Activated T-helper 1 cell treated with anti-CD3 and anti-CD28 coated beads, Interleukin-2, amount 50 U/mL, for 16 hours (primary cell): Measurements from ENCODE around the gene ZNF581.

ENCODE experiments used
- DNase-seq, 2 donors: peaks; one replicate each; pipeline ENCODE4 v3.0.0-alpha.2; 2020; ENCODE audit warnings: low read depth in 1 of 2, low spot score in 1 of 2

Gene ZNF581, protein sequence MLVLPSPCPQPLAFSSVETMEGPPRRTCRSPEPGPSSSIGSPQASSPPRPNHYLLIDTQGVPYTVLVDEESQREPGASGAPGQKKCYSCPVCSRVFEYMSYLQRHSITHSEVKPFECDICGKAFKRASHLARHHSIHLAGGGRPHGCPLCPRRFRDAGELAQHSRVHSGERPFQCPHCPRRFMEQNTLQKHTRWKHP

DNA sequence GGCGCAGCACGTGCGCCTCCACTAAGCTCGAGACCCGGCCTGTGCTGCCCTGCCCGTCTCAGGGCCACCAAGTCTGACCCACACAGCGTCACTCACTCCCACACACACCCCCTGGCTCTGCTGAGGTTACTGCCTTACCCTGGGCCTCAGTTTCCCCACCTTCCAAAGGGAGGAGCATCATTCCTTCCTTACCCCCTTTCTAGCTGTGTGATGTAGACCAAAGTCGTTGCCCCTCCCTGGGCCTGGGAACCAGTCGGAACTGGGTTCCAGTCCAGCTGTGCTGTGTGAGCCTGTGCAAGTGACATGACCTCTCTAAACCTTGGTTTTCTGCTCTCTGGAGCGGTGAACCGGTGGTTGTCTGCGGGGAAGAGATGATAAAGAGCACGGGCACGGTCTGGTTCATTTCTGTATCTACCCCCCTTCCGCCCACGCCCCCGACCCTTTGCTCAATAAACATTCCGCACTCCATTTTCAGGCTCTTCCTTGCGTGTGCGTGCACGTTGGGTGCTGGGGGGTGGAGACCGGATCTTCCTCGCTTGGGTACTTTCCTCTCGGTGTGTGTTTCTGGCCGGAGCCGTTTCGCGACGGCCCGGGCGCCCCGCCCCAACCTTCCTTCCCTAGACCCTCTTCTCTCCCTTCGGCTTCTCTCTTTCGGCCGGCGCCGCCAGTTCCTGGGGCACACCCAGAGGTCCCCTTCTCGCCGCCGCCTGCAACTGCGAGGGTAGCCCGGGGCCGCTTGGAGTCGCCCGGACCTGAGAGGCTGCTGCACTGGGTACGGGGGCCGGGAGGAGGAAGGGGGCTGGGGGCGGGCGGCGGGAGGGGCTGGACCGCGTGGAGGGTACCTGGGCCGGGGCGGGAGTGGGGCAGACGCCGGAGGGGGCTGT is at the start of gene ZNF581:
Gene ZNF581, plus strand, starts transcription at position 647 of the 884 bp plus-strand sequence. CDS start 923 bp downstream, outside the sequence.
- peak; percentile 59 to 68 for DNase-seq

DNA sequence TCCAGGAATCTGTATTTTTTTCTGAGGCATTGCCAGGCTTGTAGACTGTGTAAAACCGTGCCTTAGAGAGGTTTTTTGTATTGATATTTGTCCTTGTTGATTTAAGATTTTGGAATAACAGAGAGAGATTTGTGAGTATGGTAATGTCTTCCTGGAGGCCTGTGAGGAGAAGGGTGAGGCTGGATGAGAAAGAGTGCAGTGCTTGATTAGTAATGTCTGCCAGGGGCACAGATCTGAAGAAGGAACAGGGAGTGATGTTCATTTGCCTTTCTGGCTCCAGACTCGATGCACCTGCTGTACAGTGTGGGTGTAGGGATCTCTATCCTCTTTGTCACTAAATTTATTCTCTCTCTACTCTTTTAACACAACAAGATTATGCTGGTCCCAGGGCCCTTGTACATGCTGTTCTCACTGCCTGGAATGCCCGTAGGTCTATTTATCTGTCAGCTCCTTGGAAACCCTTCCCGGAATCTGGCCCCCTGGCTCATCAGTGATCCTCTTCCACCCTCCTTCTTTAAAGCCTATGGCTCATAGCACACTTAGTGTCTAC is 48.4 kb upstream of the ZNF581 start:
- no peak for DNase-seq

DNA sequence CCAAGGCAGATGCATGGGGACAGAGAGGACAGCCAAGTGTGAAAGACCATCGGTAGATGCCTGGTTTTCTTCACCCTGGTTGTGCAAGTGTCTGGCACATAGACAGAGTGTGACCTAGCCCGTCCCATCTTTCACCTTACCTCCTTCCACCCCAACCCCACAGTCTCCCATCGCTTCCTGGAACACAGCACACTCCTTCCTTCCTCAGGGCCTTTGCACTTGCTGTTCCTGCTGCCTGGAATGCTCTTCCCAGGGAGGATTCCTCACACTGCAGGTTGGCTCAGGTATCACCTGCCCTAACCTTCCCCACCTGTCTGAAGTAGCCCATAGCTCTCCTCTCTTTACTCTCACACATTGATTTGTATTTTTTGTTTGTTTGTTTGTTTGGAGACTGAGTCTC is 47.1 kb upstream of the ZNF581 start:
- DNase-seq, result no peak

DNA sequence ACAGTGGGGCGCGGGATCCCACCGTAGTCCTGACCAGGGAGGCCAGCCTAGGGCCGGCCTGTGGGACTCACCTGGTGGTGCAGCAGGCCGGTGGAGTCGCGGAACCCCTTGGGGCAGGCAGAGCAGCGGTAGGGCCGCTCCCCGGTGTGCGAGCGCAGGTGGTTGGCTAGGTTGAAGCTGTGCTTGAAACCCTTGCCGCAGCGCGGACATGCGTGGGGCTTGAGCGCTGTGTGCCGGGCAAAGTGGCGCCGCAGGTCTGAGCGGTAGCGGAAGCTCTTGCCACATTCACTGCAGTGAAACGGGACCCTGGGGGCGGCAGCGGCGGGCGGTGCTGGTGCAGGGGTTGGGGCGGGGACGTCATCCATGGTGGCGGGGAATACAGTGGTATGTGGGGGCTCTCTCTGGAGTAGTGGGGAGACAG is 45.9 kb upstream of the ZNF581 start:
- no peak for DNase-seq

DNA sequence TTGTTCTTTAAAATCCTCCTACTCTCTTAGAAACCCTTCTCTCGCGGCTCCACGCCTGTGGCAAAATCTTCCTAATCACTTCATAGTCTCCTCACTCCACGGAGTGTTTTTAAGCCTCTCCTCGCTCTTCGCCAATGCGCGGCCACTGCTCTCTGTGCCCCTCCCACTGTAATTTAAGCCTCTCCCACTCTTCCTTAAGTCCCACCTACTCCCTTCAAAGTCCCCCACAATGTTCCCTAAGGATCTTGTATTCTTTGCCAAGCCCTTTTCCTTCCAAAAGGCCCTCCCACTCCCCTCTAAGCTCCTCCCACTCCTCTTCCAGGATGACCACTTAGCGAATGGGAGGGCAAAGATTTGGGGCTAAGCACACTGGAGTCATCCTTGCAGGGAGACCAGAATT is 45.4 kb upstream of the ZNF581 start:
- no peak for DNase-seq

DNA sequence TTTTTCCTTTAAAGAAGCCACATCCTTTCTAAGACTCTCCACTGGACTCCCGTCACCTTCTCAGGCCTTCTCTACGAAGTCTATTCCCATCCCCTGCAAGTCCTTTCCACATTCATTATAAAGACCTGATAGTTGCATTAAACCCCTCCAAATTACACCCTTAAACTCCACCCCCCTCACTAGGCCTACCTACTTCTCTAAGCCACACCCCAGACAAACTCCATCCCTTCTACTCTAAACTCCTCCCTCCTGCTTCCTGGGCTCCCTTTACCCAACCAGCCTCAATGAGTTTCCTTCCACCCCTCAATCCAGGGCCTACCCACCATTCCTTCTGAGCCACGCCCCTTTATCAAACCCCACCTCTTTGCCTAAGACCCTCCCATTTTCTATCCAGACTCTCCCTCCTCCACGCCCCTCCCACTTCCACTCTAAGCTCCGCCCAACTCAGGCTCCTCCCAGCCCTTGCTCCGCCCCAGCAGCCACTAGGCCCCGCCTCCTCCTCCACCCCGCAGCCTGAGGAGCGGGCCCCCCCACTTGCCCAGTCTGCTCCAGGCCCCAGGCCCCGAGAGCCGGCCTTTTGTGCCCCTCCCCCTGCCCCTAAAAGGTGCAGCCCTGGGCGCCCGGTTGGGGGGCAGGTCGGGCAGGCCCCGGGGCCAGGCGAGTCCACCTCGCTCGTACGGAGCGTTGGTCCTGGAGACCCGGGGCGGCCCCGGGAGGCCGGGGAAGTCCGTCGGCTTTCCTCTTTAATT is 44.6 kb upstream of the ZNF581 start:
- DNase-seq, result peak; percentile 74 to 86

DNA sequence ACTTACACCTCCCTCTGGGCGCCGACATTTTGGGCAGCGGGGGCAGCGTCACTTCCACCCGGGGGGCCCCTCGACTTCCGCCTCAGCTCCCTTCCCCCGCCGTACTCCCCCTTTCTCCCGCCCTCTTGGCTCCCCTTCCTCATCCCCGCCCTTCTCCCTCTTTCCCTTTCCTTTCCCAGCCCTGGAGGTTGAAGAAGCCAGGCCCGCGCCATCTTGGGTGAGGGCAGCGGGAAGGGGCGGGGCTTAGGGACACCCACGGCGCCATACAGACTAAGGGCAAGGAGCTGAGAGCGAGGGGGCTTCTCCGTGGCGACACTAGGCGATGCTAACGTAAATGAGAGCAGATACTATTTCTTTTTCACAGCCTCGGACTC is 44.0 kb upstream of the ZNF581 start, which contains the start of gene FIZ1:
Gene FIZ1, minus strand, starts transcription at position 50 of the 374 bp plus-strand sequence. CDS start 1,652 bp downstream, outside the sequence.
- peak; percentile 89 to 92 for DNase-seq

DNA sequence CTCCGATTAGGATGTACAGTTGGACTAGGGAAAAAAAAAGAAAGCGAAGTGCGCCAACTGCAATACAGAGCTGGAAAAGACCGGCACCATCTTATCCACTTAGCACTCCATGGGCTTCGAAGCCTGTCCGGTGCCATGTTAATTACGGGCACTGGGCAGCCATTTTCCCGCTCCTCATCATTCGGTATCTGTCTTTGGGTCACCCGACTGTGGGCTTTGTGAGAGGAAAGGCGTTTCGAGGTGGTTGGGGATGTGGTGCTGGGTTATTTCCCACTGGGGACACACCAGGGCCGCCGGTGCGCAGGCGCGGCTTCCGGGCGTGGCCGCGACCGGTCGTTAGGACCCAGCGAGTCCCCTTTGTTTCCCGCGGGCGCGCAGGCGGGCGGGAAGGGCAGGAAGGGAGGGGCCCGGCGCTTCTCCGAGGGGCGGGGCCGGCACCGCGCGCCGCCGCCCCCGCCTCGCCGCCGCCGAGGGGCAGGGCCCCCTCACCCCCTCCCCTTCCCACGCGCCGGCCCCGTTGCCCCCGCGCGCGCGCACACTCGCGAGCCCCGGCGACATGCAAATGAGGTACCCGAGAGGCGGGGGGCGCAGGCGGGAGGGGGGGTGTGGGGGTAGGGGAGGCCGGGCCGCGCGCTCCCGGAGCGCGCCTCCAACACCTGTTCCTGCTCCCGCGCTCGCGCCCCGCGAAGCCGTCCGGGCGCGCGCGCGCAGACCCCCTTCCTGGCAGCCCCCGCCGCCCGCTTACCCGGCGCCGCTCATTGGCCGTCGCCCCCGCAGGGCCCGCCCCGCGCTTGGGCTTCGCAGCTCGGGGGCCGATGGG is 43.4 kb upstream of the ZNF581 start, which contains the start of gene ZNF524:
Gene ZNF524, plus strand, starts transcription at position 447 of the 820 bp plus-strand sequence. CDS start 1,825 bp downstream, outside the sequence.
- peak; percentile 60 to 77 for DNase-seq

DNA sequence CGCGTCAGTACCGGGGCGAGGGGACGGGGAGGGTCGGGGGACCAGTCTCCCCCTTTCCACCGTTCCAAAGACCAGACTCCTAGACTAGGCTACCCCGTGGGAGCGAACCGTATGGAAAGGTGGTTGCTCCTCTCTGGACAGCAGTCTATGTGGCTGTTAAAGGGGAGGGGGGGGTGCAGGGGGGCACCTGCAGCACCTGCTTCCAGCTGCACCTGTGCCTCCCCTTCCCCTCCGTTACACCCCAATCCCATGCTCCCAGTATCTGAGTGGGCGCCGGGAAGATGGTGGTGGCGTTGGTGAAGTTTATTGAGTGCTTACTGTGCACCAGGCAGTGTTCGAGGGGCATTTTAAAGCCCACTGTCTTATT is 42.8 kb upstream of the ZNF581 start:
- no peak for DNase-seq

DNA sequence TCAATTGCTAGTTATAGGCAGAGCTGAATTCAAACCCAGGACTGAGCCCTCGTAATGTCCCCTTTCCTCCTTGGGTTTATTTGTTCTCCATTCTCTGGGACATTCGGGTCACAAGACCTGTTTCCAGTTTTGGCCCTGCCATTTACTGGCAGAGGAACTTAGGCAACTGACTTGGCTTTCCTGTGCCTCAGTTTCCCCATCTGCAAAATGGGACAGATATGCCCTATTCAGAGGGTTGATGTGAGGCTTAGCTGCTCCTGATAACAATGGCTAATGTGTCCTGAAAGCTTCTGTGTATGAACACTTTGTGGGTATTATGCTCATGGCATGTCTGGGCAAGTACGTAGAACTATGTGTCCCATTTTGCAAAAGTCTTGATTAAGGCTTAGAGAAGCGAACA is 42.4 kb upstream of the ZNF581 start:
- no peak for DNase-seq

DNA sequence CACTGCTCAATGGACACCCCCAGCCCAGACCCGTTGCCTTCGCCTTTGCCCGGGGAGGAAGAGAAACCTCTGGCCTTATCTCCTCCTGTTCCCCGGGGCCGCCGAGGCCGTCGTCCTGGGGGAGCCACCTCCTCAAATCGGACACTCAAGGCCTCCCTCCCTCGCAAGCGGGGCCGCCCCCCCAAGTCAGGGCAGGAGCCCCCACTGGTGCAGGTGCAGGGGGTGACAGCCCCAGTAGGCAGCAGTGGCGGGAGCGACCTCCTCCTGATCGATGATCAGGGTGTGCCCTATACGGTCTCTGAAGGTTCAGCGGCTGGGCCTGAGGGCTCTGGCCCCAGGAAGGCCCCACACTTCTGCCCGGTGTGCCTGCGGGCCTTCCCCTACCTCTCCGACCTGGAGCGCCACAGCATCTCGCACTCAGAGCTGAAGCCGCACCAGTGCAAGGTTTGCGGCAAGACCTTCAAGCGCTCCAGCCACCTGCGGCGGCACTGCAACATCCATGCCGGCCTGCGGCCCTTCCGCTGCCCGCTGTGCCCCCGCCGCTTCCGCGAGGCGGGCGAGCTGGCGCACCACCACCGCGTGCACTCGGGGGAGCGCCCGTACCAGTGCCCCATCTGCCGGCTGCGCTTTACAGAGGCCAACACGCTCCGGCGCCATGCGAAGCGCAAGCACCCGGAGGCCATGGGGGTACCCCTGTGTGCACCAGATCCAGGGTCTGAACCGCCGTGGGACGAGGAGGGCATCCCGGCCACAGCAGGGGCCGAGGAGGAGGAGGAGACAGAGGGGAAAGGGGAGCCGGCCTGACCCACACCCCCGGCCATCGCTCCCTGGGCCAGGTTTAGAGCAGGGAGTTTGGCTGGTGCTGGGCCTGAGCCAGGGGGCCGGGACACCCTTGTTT is 41.1 kb upstream of the ZNF581 start:
- no peak for DNase-seq

DNA sequence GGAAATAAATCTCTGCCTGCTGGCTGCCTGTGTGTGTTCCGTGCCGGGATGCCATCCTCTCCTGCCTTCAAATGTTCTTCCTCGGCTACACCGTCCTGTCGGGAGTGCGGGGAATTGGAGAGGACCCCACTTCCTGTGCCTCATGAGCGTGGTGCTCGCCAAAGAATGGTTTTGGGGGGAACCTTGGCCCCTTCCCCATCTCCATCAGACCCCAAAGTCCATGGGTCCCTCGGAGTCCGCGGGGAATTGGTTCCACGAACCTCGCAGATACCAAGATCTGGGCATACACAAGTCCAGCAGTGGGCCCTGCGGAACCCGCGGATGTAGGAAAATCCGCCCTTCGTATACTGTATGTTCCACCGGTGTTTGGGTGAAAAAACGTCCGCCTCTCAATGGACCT is 40.3 kb upstream of the ZNF581 start:
- DNase-seq, result no peak

DNA sequence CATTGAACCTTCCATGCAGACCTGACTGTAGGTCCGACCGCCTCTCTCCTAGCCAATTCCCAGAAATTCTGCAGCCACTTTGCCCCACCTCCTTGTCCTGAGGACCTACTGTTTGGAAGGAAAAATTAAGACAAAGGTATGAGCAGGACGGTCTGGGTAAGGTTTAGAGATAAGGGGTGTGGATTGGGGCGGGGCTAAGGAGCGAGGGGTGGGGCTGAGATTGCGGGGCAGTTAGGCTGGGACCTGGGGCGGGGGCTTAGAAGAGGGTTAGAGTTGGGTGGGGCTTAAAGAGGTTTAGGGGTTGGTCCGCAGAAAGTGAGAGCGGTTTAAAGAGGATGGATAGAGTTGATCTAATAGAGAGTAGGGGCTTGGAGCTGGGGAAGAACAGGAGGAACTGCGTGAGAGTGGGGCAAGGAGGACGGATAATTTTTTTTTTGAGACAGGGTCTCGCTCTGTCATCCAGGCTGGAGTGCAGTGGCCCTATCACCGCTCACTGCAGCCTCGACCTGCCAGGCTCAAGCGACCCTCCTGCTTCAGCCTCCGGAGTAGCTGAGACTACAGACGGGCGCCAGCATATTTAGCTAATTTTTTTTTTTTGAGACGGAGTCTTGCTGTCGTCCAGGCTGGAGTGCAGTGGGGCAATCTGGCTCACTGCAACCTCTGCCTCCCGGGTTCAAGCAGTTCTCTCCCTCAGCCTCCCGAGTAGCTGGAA is 39.7 kb upstream of the ZNF581 start:
- DNase-seq, result no peak

DNA sequence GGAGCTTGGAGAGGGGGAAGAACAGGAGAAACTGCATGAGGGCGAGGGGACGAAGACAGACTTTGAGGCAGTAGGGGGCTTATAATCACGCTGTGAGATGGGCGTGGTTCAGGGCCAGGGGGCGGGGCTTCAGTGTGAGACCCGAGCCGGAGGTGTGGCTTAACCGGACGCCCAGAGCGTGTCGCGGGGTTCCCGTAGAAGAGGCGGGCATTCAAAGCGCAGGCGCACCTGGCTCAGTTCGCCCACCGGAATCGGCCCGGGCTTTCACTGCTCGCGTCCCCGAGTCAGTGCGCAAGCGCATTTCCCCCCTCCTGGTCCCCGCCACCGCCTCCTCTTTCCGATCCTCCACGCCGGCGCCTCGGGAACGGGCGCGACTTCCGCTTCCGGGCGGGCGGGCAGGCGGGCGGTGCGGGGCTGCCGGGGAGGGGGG is 38.2 kb upstream of the ZNF581 start:
- DNase-seq, result peak; percentile 93 to 98

DNA sequence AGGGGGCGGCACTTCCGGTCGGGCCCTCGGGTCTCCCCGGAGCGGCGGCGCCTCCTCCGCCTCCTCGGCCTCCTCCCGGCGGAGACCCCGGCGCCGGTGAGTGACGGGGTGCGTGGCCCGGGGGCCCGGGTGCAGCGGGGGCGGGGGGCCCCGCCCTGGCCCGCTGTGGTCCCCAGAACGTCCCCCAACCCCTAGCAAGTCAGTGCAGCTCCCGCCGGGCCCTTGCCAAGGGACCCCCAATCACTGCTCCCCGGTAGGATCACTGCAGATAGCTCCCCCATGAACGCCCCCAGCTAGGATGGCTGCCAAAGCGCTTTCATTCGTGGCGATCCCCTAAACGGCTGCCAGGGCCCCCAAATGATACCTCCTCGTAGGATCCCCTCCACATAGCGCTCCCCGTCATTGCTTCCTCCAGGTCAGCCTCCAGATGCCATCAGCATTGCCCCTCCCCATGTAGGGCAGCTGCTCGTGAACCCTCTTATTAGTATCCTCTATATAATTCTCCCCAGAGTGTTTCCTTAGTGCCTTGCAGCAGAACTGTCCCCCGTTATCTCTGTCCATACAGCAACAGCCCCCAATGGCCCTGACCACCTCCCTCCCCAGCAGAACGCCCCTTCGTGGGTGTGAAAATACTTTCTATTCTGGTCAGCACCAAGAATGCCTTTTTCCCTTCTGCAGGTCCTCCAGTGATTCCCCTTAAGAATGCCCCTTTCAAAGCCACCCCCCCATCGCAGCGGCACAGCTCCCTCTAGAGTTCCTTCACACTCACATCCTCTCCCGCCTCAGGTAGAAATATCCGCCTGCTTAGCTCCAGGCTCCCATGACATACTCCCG is 37.6 kb upstream of the ZNF581 start, which contains the start of gene ZNF865:
Gene ZNF865, plus strand, starts transcription at position 11 of the 834 bp plus-strand sequence. CDS start 7,972 bp downstream, outside the sequence.
- peak; percentile 43 to 51 for DNase-seq

DNA sequence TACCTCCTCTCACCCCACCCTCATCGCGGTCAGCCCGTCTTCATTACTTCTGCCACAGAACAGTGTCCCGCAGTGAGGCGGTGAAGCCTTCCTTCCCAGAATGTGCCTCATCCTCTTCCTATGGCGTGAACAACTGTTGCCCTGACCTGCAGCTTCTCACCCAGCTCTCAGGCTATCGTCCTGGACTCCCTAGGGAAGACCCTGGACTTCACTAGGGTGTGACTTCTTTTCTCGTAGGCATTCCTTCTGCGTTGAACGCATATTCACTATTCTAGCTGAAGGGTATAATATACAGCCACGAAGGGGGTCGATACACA is 37.0 kb upstream of the ZNF581 start:
- no peak for DNase-seq

DNA sequence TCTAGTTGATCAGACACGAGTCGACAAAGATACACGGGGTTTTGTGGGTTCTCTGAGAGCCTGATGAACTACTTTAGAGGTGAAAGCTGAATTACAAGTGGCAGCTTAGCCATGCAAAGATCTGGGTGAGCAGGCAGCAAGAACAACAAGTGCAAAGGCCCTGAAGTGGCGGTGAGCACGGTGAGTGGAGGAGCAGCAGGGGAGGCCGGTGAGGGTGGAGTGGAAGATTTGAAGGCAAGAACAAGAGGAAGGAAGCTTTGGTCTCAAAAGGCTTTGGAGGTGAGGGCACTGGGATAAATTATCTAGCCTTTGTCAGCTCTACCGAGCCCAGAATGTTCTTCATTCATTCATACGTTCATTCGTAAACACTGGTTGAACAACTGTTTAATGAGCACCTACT is 36.6 kb upstream of the ZNF581 start:
- DNase-seq, result no peak

DNA sequence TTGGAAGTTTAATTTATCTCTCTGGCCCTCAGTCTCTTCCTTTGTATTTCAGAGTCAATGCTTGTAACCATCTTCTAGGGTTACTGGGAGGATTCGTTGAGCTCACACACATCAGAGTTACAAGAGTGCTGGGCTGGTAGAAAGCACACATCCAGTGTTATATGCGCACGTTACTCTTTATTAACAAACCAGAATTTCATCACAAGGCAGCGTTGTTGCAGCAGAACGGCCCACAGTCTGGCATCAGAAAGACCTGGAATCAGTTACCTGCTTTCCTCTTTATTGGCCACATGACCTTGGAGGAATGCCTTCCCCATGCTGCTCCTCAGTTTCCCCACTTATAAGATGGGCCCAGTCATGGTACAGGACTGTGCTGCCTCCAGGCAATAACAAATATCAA is 34.1 kb upstream of the ZNF581 start:
- no peak for DNase-seq
